ENCODE measurements around the gene ITPR1. TPM values are rescaled to one million over a fixed set of nuclear protein-coding genes. Genes with fewer than 3 reads are reported as not detected.

Gene ITPR1
- total RNA-seq, 1 donor from 2014 or later = 121 TPM

DNA sequence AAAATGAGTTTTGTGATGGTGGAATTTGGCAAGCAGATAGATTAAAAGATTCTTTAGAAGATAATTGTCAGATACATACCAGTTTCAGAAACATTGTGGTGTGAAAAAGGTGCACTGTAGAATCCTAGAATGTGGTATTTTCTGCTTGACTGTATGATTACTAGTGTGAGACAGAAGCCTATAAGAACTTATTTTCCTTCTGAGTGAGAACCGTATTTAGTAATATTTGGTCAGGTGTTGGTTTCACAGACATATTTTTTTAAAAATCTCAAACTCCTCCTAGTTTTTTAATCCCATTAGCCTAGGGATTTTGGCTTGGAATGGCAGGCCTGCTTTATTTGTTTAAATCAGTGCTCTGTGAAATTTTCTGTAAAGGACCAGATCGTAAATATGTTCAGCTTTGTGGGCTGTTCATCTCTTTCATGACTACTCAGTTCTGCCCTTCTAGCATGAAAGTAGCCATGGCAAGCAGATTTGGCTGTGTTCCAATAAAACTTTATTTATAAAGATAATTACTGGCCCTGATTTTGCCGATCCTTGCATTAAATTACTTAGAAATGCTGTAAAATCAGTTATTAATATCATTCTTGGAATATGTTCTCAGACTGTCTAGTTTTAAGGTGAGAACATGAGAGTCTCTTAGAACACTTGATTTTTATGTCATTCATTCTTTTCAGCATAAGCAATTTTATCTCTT is 205.1 kb downstream of the ITPR1 start:
- intact Hi-C loops (cut with DNase I) = no loop called here
- H3K36me3 ChIP-seq = peaks cover 54 to 63% of the 10 kb centered on the region in 2 donors
- no peak overlapping the region for H3K4me3 ChIP-seq
- no peaks in the 10 kb centered on the region for H3K4me1 ChIP-seq
- H3K9me3 ChIP-seq = no peaks in the 10 kb centered on the region
- DNase-seq (ENCODE audit: low spot score in 2 of 2) = no peak
- no peaks in the 10 kb centered on the region for H3K27me3 ChIP-seq
- TF ChIP-seq, protein P1, sequence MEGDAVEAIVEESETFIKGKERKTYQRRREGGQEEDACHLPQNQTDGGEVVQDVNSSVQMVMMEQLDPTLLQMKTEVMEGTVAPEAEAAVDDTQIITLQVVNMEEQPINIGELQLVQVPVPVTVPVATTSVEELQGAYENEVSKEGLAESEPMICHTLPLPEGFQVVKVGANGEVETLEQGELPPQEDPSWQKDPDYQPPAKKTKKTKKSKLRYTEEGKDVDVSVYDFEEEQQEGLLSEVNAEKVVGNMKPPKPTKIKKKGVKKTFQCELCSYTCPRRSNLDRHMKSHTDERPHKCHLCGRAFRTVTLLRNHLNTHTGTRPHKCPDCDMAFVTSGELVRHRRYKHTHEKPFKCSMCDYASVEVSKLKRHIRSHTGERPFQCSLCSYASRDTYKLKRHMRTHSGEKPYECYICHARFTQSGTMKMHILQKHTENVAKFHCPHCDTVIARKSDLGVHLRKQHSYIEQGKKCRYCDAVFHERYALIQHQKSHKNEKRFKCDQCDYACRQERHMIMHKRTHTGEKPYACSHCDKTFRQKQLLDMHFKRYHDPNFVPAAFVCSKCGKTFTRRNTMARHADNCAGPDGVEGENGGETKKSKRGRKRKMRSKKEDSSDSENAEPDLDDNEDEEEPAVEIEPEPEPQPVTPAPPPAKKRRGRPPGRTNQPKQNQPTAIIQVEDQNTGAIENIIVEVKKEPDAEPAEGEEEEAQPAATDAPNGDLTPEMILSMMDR (IDR thresholded peaks at IDR 0.05) = no peak
- no peak overlapping the region for H3K27ac ChIP-seq

DNA sequence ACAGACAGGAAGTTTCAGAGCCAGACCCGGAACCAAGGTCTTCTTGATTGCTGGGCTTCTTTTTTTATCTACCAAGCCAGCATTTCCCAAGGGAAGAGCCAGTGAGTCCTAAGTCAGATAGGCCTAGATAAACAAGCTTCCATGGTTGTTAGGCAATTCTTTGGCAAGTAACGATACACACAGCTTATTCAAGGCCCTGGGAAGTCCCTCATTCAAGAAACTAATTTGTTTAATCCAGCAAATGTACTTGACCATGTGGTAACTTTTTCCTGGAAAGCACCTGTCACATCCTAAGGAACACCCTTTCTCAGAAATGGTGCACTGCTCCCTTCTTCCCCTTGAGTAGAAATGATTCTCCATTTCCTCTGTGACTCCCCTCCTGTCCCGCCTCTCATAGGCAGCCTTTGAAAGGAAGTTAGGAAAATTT is 209.9 kb downstream of the ITPR1 start:
- DNase-seq (ENCODE audit: low spot score in 2 of 2) = no peak
- H3K27me3 ChIP-seq = no peaks in the 10 kb centered on the region
- intact Hi-C loops (cut with DNase I) = no loop called here
- H3K4me3 ChIP-seq = no peak overlapping the region
- peaks cover 61 to 81% of the 10 kb centered on the region in 2 donors for H3K36me3 ChIP-seq
- H3K9me3 ChIP-seq = no peaks in the 10 kb centered on the region
- H3K4me1 ChIP-seq = no peaks in the 10 kb centered on the region
- TF ChIP-seq, protein P1 (IDR thresholded peaks at IDR 0.05) = no peak
- H3K27ac ChIP-seq = peak overlapping the region; percentile 17 to 37

DNA sequence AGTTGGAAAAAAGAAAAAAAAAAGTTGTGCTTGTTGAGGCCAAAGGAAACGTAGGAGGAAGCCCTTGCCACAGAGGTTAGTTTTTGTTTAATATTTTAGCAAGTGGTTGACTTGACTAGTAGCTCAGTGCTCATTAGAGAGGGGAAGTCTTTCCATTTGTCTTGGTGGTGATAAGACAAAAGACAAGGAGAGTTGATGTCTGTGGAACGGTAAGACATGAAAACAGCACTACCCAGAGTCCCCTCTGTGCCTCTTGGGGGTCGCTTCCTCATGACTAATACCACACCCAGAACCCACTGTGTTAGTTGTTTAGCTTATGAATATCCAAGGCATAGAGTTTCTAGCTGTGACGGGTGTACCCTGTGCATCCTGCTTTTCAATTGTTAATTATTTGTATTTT is 211.4 kb downstream of the ITPR1 start:
- no peaks in the 10 kb centered on the region for H3K9me3 ChIP-seq

DNA sequence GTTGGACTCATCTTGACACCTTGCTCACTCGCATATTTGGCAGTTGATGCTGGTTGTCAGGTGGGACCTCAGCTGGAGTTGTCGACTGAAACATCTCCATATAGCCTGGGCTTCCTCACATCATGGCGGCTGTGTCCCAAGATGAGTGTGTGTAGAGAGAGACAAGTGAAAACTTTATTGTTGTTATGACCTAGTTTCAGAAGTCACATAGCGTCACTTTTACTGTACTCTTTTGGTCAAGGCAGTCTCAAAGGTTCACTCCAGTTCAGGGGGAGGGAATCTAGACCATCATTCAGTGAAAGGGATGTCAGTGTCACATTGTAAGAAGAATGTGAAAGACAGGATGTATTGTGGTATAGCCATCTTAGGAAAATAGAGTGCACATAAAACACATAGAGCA is 214.2 kb downstream of the ITPR1 start:
- intact Hi-C loops (cut with DNase I) = no loop called here
- peaks cover 50 to 68% of the 10 kb centered on the region in 2 donors for H3K36me3 ChIP-seq
- H3K27ac ChIP-seq = no peak overlapping the region

More for the DNA sequence above, 211.4 kb downstream of the ITPR1 start:
- Histone ChIP-seq H3K4me1 (no peaks in the 10 kb centered on the region), H3K27me3 (no peaks in the 10 kb centered on the region), H3K4me3 (no peak overlapping the region), H3K36me3 (peaks cover 60 to 81% of the 10 kb centered on the region in 2 donors), H3K27ac (no peak overlapping the region)
- TF ChIP-seq, protein P1 (IDR thresholded peaks at IDR 0.05) = no peak
- no peak for DNase-seq (ENCODE audit: low spot score in 2 of 2)
- intact Hi-C loops (cut with DNase I) = no loop called here

DNA sequence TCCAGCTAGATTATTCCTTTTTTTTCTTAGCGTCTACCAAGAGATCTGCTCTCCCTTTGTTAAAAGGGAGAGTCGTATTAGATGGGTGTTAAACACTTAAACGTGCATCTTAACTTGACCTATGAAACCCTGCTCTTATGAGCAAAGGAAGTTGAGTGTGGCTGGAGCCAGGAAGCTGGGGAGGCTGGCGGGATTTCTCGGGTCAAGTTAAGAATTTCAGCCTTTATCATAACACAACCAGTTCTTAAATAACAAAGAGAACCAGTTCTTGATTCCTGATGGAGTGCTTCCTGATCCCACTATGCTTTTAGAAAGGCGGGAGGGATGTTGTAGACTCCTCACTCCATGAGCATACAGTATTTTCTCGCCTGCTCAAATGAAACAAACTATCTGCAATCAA is 215.1 kb downstream of the ITPR1 start:
- TF ChIP-seq, protein P1 (IDR thresholded peaks at IDR 0.05) = no peak
- H3K4me1 ChIP-seq = no peaks in the 10 kb centered on the region
- intact Hi-C loops (cut with DNase I) = no loop called here
- peaks cover 58 to 67% of the 10 kb centered on the region in 2 donors for H3K36me3 ChIP-seq
- H3K27ac ChIP-seq = no peak overlapping the region
- no peaks in the 10 kb centered on the region for H3K9me3 ChIP-seq
- no peaks in the 10 kb centered on the region for H3K27me3 ChIP-seq
- DNase-seq (ENCODE audit: low spot score in 2 of 2) = no peak
- no peak overlapping the region for H3K4me3 ChIP-seq

More for the DNA sequence above, 214.2 kb downstream of the ITPR1 start:
- no peak for DNase-seq (ENCODE audit: low spot score in 2 of 2)
- Histone ChIP-seq H3K4me3 (no peak overlapping the region), H3K9me3 (no peaks in the 10 kb centered on the region), H3K27me3 (no peaks in the 10 kb centered on the region), H3K4me1 (no peaks in the 10 kb centered on the region)
- TF ChIP-seq, protein P1 (IDR thresholded peaks at IDR 0.05) = no peak
